Raji (cell line): ENCODE measurements around the gene ADGRL2.

Experiments used
- POLR2A ChIP-seq: IDR thresholded peaks from 2 replicates; pipeline ENCODE4 v1.6.1; 2011; ENCODE audit warnings: low read depth, low read length, control low read depth; ENCODE audit not compliant: insufficient read depth

The ADGRL2 gene

DNA sequence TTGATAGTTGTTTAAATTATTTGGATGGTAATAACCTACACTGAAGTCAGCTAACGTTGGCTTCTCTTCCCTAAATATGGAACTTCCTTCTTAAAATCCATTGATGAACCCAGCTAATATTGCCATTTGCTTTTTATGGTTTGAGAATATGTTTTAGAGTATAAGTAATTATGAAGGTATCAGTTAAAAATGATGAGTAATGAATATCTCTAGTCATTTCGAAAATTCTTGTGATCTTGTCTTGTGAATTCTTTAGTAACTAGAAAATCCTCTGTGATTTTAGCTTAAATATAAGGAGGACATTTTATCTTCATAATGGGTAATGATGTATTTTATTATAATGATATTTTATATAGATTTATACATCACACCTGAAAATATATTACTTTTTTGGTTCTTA lies 50.5 kb downstream of the ADGRL2 start:
- TF ChIP-seq POLR2A, result no peak

DNA sequence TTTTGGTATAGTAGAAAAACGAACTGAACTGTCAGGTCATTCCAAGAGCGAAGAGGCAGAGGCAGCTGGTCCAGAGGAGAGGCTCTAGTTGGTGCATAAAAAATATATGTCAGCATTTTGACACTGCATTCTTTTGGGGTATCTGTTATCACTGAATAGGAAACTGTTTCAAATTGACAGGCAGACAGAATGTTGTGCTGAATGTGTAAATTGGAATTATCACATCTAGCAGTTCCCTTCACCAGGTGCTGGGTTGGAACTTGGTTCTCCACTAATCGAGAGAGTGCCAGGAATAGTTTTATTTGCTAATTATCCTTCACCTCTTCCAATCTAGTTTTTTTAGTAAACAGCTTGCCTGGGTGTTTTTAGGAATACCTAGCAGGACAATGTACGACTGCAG lies 52.2 kb downstream of the ADGRL2 start:
- no peak for TF ChIP-seq POLR2A

DNA sequence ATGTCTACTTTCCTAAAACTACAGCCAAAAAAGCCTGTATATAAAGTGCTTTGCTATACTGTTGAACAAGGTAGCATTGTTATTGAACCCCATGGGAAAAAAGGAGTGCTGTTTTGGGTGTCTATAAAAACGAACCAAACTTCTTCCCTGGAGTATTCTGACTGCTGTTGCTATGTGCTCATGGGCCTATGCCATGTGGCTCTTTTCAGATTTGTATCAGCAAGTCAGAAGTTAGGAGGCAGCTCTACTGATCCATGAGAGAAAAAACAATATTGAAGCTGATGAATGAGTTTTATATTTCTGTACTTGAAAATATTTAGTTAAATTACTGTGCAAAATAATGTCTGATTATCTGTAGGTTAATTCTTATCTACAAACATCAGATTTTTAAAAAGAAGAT lies 66.5 kb downstream of the ADGRL2 start:
- TF ChIP-seq POLR2A, result no peak

DNA sequence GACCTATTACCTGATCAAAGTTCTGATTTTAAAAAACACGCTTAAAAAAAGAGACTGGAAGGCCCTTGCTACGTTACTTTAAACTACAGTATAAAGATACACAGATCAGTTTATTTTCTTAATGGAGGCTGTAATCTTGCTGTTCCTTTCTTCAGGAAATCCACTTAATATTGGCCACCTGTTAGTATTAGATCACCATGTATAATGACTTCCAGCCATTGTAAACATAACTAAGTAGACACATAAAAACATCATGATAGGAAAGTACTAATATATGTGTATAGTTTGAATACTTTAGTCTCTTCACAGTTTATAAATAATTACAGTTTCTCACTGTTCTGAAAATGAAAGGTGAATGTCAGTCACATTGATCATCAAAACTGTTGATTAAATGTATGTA lies 68.6 kb downstream of the ADGRL2 start:
- no peak for TF ChIP-seq POLR2A

- TF ChIP-seq POLR2A, result no peak
These were observed 73.2 kb downstream of the ADGRL2 start for GRCh38 chr1:81873946-81874345.

DNA sequence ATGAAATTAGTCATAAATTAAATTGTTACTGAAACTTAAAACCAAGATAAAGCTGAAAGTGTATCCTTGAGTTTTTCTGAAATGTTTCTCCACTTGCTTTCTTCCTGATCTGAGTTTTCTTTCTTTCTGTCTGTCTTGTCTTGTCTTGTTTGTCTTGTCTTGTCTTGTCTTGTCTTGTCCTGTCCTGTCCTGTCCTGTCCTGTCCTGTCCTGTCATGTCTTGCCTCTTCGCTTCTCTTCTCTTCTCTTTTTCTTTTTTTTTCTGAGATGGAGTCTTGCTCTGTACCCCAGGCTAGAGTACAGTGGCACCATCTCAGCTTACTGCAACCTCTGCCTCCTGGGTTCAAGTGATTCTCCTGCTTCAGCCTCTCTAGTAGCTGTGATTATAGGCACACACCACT lies 73.7 kb downstream of the ADGRL2 start:
- no peak for TF ChIP-seq POLR2A

DNA sequence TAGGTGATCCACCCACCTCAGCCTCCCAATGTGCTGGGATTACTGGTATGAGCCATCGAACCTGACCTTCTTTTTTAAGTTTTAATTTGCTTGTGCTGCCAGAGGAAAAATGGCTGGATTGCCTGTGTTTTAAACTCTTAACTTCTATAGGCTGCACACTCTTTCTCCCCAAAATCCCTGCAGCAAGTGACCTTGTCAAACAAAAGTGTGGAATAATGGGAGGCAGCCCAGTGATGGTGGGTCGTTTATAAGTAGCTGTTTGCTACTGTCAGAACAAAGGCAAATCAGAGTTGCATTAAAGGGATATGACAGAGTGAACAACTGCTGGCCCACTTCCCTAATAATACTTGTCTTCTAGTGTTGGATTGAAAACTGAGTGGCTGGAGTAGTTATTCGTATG lies 74.2 kb downstream of the ADGRL2 start:
- TF ChIP-seq POLR2A, result no peak

- TF ChIP-seq POLR2A, result no peak
These were observed 76.4 kb downstream of the ADGRL2 start for GRCh38 chr1:81876901-81877733.

DNA sequence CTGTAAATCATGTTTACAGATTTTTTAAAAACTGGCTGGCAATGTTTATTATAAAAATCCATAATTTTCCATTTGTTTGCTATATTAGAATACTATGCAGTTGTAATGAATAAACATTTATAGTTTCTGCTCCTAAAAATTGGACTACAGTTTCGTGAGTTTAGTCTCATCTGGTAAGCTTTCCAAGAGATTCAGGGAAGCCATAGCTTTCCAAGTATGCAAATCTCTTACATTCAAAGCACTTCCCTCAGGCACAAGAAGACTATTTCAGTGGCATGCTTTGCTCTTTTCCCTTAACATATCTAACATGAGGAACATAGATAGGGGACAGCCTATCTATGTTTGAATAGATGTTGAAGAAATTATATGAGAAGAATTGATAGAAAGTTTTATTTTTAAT lies 77.2 kb downstream of the ADGRL2 start:
- no peak for TF ChIP-seq POLR2A

DNA sequence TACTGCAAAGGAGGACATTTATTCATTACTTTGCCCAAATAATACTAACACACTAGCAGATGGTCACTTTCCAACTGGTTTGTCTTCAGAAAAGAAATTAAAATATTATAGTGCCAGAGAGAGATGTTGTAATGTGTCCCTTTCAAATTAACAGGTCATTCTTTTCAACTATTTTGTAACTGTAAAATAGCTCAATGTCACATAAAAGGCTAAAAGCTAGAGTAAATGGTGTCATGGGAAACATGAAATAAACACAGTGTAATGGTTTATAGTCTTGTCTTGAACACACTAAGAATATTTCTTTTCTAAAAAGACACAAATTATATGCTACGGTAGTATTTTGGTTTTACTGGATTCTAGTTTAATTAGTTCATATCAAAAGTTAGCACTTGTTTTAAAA lies 77.8 kb downstream of the ADGRL2 start:
- no peak for TF ChIP-seq POLR2A

DNA sequence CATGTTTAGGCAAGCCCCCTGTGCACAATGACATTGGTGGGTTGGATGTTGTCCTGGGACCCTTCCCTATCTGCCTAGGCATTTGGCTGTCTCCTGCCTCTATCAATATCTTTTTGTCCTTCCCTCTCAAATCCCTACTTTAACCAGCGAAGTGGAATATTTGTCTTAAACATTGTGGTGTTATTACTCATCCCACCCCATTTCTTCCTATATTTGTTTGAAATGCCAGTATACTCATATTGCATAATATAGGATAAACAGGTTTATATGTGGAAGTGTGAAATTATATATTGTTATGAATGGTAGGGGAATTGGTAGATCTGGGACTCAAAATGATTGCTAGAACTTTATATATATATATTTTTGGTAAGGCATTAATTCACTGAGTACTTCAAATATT lies 80.0 kb downstream of the ADGRL2 start:
- TF ChIP-seq POLR2A, result no peak

DNA sequence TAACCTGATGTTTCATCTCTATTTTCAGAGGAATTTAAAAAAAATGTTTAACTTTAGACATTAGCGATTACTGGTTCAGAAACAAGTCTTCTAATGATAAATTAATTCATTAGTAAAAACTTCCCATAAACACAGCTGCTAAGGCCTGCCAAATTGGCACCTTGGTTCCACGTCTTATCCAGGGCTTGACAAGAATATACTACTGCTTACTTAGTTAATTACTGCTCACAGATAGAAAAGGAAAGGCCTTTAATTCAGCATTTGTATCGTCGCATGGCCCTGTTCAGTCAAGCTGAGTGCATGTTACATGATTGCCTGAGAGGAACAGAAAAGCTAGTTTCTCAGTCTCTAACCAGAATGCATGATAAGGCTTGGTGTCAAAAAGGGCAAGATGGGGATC lies 84.6 kb downstream of the ADGRL2 start:
- TF ChIP-seq POLR2A, result no peak

GRCh38 chr1:81887421-81888144 lies 86.8 kb downstream of the ADGRL2 start:
- TF ChIP-seq POLR2A, result no peak

- no peak for TF ChIP-seq POLR2A
These were observed 88.4 kb downstream of the ADGRL2 start for GRCh38 chr1:81889166-81889565.

- TF ChIP-seq POLR2A, result no peak
These were observed 94.1 kb downstream of the ADGRL2 start for GRCh38 chr1:81894867-81895266.

GRCh38 chr1:81899214-81899821 lies 98.6 kb downstream of the ADGRL2 start:
- no peak for TF ChIP-seq POLR2A
